Astrocyte (in vitro differentiated cells and primary cell): ENCODE data around the gene PPP2R3A.

Experiments used
- CTCF ChIP-seq: IDR thresholded peaks from 2 replicates; pipeline ENCODE4 v1.5.1; 2011; ENCODE audit warnings: low read depth, mild to moderate bottlenecking, inconsistent platforms, low read length, moderate library complexity; ENCODE audit not compliant: insufficient read depth
- EZH2 ChIP-seq: IDR thresholded peaks from 2 replicates; pipeline ENCODE4 v1.6.1; 2012; ENCODE audit warnings: mild to moderate bottlenecking, low read length, inconsistent platforms; ENCODE audit not compliant: insufficient read depth

- TF ChIP-seq CTCF (no peak), EZH2 (no peak)
Observed at GRCh38 chr3:135991621-135992020, 26.1 kb downstream of the PPP2R3A start.
